ENCODE measurements around the gene KRT79.
"Not testable (repeated sequence)": the region's sequence is repeated elsewhere in the genome, so short reads cannot be mapped to it uniquely, and the experiment has no call there.

KRT79 gene

DNA sequence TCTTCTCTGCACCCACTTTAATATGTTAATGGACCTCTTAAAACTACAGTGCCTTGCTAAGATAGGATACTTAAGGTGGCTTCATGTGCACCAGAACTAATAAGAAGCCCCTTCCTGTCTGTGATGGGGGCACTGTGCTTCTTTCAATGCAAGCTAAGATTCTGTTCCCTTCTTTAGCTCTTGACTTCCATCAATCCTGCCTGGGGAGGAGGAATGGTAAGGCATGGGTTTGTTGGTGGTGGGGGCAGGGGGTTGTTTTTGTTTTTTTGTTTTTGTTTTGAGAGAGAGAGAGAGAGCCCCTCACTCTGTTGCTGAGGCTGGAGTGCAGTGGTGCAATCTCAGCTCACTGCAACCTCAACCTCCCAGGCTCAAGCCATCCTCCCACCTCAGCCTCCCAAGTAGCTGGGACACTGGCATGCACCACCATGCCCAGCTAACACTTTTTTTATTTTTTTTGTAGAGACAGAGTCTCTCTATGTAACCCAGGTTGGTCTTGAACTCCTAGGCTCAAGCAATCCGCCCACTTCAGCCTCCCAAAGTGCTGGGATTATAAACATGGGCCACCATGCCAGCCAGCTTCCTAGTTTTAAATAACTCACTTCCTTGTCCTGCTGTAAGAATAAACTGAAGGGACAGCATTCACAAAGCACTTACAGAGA is 33.7 kb downstream of the KRT79 start:
- DNase-seq (ENCODE audit: insufficient read length, low spot score) = no peak
- TF ChIP-seq POU2F2 (IDR thresholded peaks at IDR 0.05; ENCODE audit: low read depth, low read length) (no peak), TAF1 (IDR thresholded peaks at IDR 0.05; ENCODE audit: low read depth, low read length) (no peak), PAX5 (IDR thresholded peaks at IDR 0.05; ENCODE audit: insufficient read depth, low read length, severe bottlenecking) (no peak), POLR2AphosphoS5 (IDR thresholded peaks at IDR 0.05; ENCODE audit: low read depth, low read length) (no peak), POLR2A (IDR thresholded peaks at IDR 0.05; ENCODE audit: low read depth, low read length) (no peak), SPI1 (IDR thresholded peaks at IDR 0.05; ENCODE audit: low read depth, low read length) (no peak)
- FAIRE-seq = no peak

DNA sequence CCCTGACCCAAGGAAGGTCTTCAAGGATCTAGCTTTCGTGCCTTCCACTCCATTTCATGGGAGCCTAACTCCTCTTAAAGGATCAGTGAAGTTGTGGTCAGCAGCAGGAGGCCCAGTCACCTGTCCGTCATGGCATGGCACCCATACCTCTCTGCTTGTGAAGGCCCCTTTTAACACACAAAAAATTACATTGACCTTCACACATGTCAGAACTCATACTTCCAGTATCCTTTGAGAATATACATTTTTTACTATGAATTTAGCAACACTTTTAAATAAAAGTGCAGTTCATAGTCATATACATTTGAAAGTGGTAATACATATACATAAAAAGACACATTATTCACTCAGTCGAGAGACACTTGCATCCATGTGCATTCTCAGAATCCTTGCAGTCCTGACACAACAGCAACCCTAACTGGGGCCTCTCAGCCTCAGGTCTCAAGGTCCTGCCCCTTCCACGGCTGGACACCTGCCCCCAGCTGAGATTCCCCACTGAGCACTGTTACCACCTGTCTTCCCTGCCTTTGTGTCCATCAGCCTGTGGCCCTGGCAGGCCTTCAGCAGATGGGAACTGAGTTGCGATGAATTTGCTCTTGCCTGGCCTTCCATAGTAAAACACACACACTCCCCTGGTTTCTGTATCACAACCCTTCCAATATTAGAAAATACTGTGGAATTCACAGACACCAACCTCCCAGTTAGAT is 34.5 kb downstream of the KRT79 start:
- FAIRE-seq (no peak), DNase-seq (ENCODE audit: insufficient read length, low spot score) (no peak)
- TF ChIP-seq PAX5 (IDR thresholded peaks at IDR 0.05; ENCODE audit: insufficient read depth, low read length, severe bottlenecking) (no peak), POU2F2 (IDR thresholded peaks at IDR 0.05; ENCODE audit: low read depth, low read length) (no peak), TAF1 (IDR thresholded peaks at IDR 0.05; ENCODE audit: low read depth, low read length) (no peak), POLR2AphosphoS5 (IDR thresholded peaks at IDR 0.05; ENCODE audit: low read depth, low read length) (no peak)

DNA sequence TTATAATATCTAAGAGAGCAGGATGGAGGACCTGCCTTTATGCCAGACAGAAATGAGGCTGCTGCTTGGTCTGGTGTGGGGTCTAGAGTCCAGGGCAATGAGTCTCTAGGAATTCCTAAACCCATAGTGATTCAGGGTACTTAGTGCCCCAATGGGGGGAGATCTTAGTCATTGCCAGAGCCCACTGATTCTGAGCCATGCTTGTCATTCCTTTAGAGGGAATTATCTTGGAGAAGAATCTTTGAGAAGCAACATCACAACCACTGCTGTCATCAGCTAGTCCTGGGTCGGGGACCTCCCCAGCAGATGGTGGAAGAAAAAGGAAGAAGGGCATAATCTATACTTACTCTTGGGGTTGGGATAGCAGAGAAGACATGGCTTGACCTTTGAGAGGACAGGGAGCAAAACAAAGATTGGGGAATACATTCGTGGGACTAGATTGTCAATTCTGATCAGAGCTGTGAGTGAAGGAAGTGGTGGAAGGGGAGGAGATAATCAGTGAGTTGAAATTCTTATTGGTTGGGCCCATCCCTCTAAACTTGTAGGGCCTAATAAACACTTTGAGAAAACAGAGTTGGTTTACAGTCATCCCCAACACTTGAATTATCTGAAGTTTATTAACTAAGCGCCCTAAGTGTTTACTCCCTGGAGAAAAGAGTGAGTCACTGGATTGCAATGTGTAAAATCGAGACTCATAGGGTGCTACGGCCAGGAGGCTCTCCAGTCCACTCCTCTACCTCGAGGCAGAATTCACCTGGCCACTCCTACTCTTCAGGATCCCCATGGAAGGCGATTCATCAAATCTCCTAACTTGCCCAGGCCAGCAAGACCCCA is 35.2 kb downstream of the KRT79 start:
- DNase-seq (ENCODE audit: insufficient read length, low spot score) = no peak
- TF ChIP-seq POLR2AphosphoS5 (IDR thresholded peaks at IDR 0.05; ENCODE audit: low read depth, low read length) (no peak), POU2F2 (IDR thresholded peaks at IDR 0.05; ENCODE audit: low read depth, low read length) (no peak), SPI1 (IDR thresholded peaks at IDR 0.05; ENCODE audit: low read depth, low read length) (no peak), TAF1 (IDR thresholded peaks at IDR 0.05; ENCODE audit: low read depth, low read length) (no peak), PAX5 (IDR thresholded peaks at IDR 0.05; ENCODE audit: insufficient read depth, low read length, severe bottlenecking) (no peak), POLR2A (IDR thresholded peaks at IDR 0.05; ENCODE audit: low read depth, low read length) (no peak)
- FAIRE-seq = no peak

DNA sequence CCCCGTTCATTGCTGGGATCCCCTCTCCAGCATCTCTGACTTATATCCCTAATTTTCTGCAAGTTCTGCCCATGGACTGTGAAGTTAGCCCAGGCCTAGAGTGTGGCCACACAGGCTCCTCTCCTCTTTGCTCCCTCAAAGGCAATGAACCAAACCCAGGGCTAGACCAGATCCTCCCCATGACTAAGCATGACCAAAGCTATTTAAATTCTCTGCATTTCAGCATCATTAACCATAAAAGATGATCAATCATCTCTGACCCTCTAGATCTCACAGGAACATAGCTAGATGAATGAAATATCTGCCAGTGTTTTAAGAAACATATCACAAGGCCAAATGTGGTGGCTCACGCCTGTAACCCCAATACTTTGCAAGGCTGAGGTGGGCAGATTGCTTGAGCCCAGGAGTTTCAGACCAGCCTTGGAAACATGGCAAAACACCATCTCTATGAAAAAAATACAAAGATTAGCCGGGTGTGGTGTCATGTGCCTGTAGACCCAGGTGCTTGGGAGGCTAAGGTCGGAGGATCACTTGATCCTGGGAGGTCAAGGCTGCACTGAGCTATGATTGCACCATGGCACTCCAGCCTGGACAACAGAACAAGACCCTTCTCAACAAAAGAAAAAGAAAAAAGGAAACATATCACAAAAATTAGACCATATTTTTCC is 36.0 kb downstream of the KRT79 start:
- FAIRE-seq = no peak
- no peak for DNase-seq (ENCODE audit: insufficient read length, low spot score)

DNA sequence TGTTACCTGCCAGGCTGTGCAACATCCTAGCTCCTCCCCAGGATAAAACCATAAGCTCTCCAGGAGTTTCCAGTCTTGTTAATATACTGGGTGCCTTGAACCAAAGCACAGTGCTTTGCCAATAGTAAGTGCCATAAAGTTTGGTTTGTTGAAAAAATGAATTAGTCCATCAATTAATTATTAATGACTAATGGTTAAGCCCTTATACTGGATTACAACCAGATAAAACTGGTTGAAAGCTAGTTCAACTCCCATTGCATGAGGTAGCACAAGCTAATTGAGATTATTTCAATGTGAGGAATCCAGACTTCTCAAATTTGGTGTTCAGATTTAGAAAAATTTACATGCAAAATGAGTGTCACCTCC is 36.6 kb downstream of the KRT79 start:
- DNase-seq (ENCODE audit: insufficient read length, low spot score) = no peak
- no peak for FAIRE-seq
- TF ChIP-seq SPI1 (IDR thresholded peaks at IDR 0.05; ENCODE audit: low read depth, low read length) (no peak), PAX5 (IDR thresholded peaks at IDR 0.05; ENCODE audit: insufficient read depth, low read length, severe bottlenecking) (no peak), POU2F2 (IDR thresholded peaks at IDR 0.05; ENCODE audit: low read depth, low read length) (no peak), TAF1 (IDR thresholded peaks at IDR 0.05; ENCODE audit: low read depth, low read length) (no peak), POLR2A (IDR thresholded peaks at IDR 0.05; ENCODE audit: low read depth, low read length) (no peak), POLR2AphosphoS5 (IDR thresholded peaks at IDR 0.05; ENCODE audit: low read depth, low read length) (no peak)

More for the DNA sequence above, 36.0 kb downstream of the KRT79 start:
- TF ChIP-seq SPI1 (IDR thresholded peaks at IDR 0.05; ENCODE audit: low read depth, low read length) (no peak), POU2F2 (IDR thresholded peaks at IDR 0.05; ENCODE audit: low read depth, low read length) (no peak), POLR2AphosphoS5 (IDR thresholded peaks at IDR 0.05; ENCODE audit: low read depth, low read length) (no peak), POLR2A (IDR thresholded peaks at IDR 0.05; ENCODE audit: low read depth, low read length) (no peak)

DNA sequence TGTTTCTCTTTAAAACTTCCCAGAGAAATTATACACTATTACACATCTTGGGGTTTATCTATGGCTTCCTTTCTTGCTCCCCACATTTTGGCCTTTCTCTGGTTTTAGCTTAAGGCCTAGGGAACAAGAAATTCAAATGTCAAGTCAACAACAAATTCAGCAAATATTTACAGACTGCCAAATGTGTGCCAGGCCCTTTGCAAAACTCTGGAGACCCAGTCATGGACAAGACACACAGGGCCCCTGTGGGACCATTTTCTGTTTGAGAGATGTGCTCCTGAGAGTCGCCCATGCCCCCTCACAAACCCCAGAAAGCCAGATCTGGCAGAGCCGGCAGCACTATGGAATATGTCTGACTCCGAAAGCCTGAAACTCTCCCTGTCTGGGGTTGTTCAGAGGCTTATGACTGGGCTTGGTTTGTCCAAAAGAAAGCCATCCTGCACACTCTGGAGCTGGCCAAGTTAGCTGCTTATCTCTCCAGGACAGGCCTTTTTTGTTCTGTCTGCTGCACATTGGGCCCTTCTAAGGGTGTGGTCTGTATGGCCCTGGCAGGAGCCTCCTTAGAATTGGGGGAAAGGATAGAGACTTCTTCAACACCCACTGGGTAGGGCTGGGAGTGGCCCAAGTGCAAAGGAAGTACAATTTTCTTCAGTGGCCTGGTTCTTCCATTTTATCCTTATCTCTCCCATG is 37.1 kb downstream of the KRT79 start:
- no peak for TF ChIP-seq TAF1 (IDR thresholded peaks at IDR 0.05; ENCODE audit: low read depth, low read length)
- no peak for TF ChIP-seq SPI1 (IDR thresholded peaks at IDR 0.05; ENCODE audit: low read depth, low read length)
- no peak for TF ChIP-seq POLR2AphosphoS5 (IDR thresholded peaks at IDR 0.05; ENCODE audit: low read depth, low read length)
- no peak for TF ChIP-seq POU2F2 (IDR thresholded peaks at IDR 0.05; ENCODE audit: low read depth, low read length)
- no peak for TF ChIP-seq POLR2A (IDR thresholded peaks at IDR 0.05; ENCODE audit: low read depth, low read length)
- no peak for TF ChIP-seq PAX5 (IDR thresholded peaks at IDR 0.05; ENCODE audit: insufficient read depth, low read length, severe bottlenecking)
- DNase-seq (ENCODE audit: insufficient read length, low spot score) (no peak), FAIRE-seq (no peak)

DNA sequence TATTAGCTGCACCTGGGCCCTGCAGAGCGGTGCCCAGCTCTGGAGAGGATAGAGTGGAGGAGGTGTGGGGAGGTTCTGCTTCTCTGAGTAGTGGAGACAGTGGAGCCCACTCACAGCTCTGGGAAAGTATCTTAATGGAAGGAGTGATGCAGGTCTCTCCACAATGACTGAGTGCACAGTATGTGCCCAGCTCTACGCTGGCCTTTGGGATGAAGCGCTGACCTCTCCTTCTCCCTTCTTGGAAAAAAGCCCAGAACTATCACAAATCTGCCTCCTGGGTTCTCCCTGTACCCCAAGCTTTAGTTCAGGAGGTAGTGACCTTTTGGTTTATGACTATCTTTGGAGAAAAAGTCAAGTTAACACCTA is 37.7 kb downstream of the KRT79 start:
- FAIRE-seq (no peak), DNase-seq (ENCODE audit: insufficient read length, low spot score) (no peak)
- no peak for TF ChIP-seq POLR2A (IDR thresholded peaks at IDR 0.05; ENCODE audit: low read depth, low read length)
- no peak for TF ChIP-seq POLR2AphosphoS5 (IDR thresholded peaks at IDR 0.05; ENCODE audit: low read depth, low read length)
- TF ChIP-seq POU2F2 (IDR thresholded peaks at IDR 0.05; ENCODE audit: low read depth, low read length) = no peak

DNA sequence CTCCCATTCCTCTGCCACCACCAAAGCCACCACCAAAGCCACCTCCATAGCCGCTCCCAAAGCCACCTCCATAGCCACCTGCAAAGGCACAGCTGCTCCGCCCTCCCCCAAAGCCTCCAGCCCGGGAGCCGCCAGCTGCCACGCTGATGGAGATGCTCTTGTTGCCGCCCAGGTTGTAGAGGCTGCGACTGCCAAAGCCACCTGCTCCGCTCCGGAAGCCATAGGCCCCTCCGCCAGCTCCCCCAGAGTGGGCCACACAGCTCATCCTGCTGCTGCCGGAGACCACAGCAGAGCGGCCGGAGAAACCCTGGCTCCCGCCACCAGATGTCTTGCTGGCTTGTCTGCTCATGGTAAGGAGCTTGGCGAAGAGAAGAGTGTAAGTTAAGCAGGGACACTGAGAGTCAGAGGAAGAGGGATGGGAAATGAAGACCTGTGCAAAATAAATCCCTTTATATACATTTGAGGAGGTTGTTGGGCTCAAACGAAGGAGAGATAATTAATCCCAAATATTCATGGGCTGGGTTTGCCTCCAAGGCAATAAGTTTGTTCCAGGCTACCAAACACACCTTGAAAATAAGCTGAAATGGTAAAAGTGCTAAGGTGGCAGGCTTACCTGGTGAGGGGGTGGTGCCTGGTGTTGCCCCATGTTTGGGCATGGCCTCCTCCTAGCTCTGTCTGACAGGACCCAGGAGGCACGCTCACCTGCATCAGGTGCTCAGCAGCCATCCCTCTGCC is 38.2 kb downstream of the KRT79 start, which contains the start of gene KRT3:
Gene KRT3 (minus strand): TSS at position 424 of the 735 bp plus-strand sequence. CDS start 75 bp downstream, at position 349.
- no peak for TF ChIP-seq PAX5 (IDR thresholded peaks at IDR 0.05; ENCODE audit: insufficient read depth, low read length, severe bottlenecking)
- no peak for TF ChIP-seq TAF1 (IDR thresholded peaks at IDR 0.05; ENCODE audit: low read depth, low read length)
- TF ChIP-seq POLR2AphosphoS5 (IDR thresholded peaks at IDR 0.05; ENCODE audit: low read depth, low read length) = no peak
- no peak for TF ChIP-seq POLR2A (IDR thresholded peaks at IDR 0.05; ENCODE audit: low read depth, low read length)
- TF ChIP-seq POU2F2 (IDR thresholded peaks at IDR 0.05; ENCODE audit: low read depth, low read length) = no peak
- no peak for TF ChIP-seq SPI1 (IDR thresholded peaks at IDR 0.05; ENCODE audit: low read depth, low read length)
- FAIRE-seq = no peak
- DNase-seq (ENCODE audit: insufficient read length, low spot score) = no peak

DNA sequence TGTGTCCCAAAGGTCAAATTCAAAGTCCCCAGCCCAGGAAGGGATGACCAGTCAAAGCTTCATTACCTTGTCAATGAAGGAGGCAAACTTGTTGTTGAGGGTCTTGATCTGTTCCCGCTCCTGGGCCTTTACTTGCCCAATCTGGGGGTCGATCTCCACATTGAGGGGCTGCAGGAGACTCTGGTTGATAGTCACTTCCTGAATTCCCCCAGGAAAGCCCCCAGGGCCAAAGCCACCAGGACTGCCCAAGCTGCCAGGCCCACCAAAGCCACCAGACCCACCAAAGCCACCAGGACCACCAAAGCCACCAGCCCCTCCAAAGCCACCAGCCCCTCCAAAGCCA is 38.8 kb downstream of the KRT79 start:
- not testable (repeated sequence) for DNase-seq (ENCODE audit: insufficient read length, low spot score); FAIRE-seq

Measured in GM12891 (cell line).